ENCODE results near the gene GNL1.
A peak's percentile ranks its signal among the peaks of the same experiment; 100 is the strongest.
"Not testable (repeated sequence)": the region's sequence is repeated elsewhere in the genome, so short reads cannot be mapped to it uniquely, and the experiment has no call there.

The GNL1 gene

GRCh38 chr6:30529349-30529875 lies 26.9 kb downstream of the GNL1 start:
- DNase-seq (ENCODE audit: low read depth in 2 of 2) = peak in 1 of 2 donors; percentile 26

GRCh38 chr6:30526444-30526843 lies 29.8 kb downstream of the GNL1 start:
- DNase-seq (ENCODE audit: low read depth in 2 of 2) = not testable (repeated sequence)

- DNase-seq (ENCODE audit: low read depth in 2 of 2) = not testable (repeated sequence)
Observed at GRCh38 chr6:30521952-30522351, 34.3 kb downstream of the GNL1 start.

GRCh38 chr6:30521082-30521481 lies 35.2 kb downstream of the GNL1 start:
- not testable (repeated sequence) for DNase-seq (ENCODE audit: low read depth in 2 of 2)

GRCh38 chr6:30520522-30520921 lies 35.8 kb downstream of the GNL1 start:
- no peak for DNase-seq (ENCODE audit: low read depth in 2 of 2)

- not testable (repeated sequence) for DNase-seq (ENCODE audit: low read depth in 2 of 2)
Observed at GRCh38 chr6:30518505-30519145, 37.7 kb downstream of the GNL1 start.

- not testable (repeated sequence) for DNase-seq (ENCODE audit: low read depth in 2 of 2)
Observed at GRCh38 chr6:30517767-30518504, 38.4 kb downstream of the GNL1 start.

- DNase-seq (ENCODE audit: low read depth in 2 of 2) = not testable (repeated sequence)
Observed at GRCh38 chr6:30516754-30517076, 39.6 kb downstream of the GNL1 start.

- peak; percentile 87 to 95 for DNase-seq (ENCODE audit: low read depth in 2 of 2)
Observed at GRCh38 chr6:30515944-30516753, 40.1 kb downstream of the GNL1 start.

GRCh38 chr6:30515106-30515505 lies 41.2 kb downstream of the GNL1 start:
- no peak for DNase-seq (ENCODE audit: low read depth in 2 of 2)

- no peak for DNase-seq (ENCODE audit: low read depth in 2 of 2)
Observed at GRCh38 chr6:30513451-30513850, 42.8 kb downstream of the GNL1 start.

- no peak for DNase-seq (ENCODE audit: low read depth in 2 of 2)
Observed at GRCh38 chr6:30511169-30511546, 45.1 kb downstream of the GNL1 start.

GRCh38 chr6:30510419-30511168 lies 45.7 kb downstream of the GNL1 start:
- DNase-seq (ENCODE audit: low read depth in 2 of 2) = no peak

GRCh38 chr6:30508890-30509736 lies 47.2 kb downstream of the GNL1 start:
- DNase-seq (ENCODE audit: low read depth in 2 of 2) = no peak

GRCh38 chr6:30507849-30508827 lies 48.2 kb downstream of the GNL1 start:
- DNase-seq (ENCODE audit: low read depth in 2 of 2) = no peak

- no peak for DNase-seq (ENCODE audit: low read depth in 2 of 2)
Observed at GRCh38 chr6:30500421-30501355, 55.6 kb downstream of the GNL1 start.

- not testable (repeated sequence) for DNase-seq (ENCODE audit: low read depth in 2 of 2)
Observed at GRCh38 chr6:30498705-30499104, 57.6 kb downstream of the GNL1 start.

GRCh38 chr6:30497714-30498113 lies 58.6 kb downstream of the GNL1 start:
- DNase-seq (ENCODE audit: low read depth in 2 of 2) = no peak

- not testable (repeated sequence) for DNase-seq (ENCODE audit: low read depth in 2 of 2)
Observed at GRCh38 chr6:30497261-30497599, 59.1 kb downstream of the GNL1 start.

Measured in stimulated activated CD8-positive, alpha-beta memory T cell treated with anti-CD3 and anti-CD28 coated beads, Interleukin-7, amount 100 ng/mL, for 4 hours (primary cell).